ENCODE results near the gene TPX2. TPM values are rescaled to one million over a fixed set of nuclear protein-coding genes. Genes with fewer than 3 reads are reported as not detected.

Gene TPX2
- total RNA-seq, 4 donors from 2014 or later = 4.4 to 26.4 (median 9.3) TPM

DNA sequence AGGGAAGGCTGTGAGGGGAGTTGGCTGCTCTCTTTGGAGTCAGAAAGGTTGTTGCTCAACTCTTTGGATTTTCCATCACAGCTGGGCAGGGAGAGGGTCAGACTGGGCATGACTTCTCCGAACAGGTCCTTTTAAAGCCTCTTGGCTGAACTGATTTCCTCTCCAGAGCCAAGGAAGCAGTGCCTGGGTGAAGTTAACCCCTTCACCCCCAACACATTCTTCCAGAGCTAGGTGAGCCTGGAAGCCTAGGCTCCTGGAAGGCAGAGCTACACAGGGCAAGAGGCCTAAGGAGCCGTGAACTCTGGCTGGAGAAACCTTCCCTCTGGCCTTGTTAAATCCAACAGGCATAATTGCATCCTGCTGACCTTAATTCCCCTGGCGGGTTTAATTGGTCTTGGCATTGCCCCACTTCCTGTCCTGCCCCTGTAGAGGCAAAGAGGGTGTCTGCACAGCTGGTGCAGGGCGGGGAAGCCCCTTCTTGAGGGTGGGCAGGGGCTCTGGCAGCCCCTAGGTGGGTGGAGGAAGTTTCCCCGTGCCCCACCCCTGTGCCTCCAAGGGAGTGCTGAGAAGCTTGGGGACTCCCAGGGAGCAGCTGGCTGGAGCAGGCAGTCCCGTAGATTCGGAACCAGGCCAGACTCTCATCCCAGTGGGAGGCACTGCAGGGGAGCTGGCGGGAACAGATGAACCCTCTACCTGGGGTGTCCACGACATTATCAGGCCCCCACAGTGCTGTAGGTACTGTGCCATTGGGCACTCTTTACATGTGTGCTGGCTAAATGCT, 76.5 kb downstream of the TPX2 start:
- no peak for TF ChIP-seq POLR2A (IDR thresholded peaks at IDR 0.05)
- TF ChIP-seq, protein P1, sequence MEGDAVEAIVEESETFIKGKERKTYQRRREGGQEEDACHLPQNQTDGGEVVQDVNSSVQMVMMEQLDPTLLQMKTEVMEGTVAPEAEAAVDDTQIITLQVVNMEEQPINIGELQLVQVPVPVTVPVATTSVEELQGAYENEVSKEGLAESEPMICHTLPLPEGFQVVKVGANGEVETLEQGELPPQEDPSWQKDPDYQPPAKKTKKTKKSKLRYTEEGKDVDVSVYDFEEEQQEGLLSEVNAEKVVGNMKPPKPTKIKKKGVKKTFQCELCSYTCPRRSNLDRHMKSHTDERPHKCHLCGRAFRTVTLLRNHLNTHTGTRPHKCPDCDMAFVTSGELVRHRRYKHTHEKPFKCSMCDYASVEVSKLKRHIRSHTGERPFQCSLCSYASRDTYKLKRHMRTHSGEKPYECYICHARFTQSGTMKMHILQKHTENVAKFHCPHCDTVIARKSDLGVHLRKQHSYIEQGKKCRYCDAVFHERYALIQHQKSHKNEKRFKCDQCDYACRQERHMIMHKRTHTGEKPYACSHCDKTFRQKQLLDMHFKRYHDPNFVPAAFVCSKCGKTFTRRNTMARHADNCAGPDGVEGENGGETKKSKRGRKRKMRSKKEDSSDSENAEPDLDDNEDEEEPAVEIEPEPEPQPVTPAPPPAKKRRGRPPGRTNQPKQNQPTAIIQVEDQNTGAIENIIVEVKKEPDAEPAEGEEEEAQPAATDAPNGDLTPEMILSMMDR (IDR thresholded peaks at IDR 0.05) = no peak
- no peaks in the 10 kb centered on the region for H3K36me3 ChIP-seq
- no peak overlapping the region for H3K27ac ChIP-seq
- H3K4me1 ChIP-seq = no peaks in the 10 kb centered on the region
- H3K27me3 ChIP-seq = no peaks in the 10 kb centered on the region
- no peak overlapping the region for H3K4me3 ChIP-seq
- no peak for DNase-seq
- H3K9me3 ChIP-seq = no peaks in the 10 kb centered on the region

DNA sequence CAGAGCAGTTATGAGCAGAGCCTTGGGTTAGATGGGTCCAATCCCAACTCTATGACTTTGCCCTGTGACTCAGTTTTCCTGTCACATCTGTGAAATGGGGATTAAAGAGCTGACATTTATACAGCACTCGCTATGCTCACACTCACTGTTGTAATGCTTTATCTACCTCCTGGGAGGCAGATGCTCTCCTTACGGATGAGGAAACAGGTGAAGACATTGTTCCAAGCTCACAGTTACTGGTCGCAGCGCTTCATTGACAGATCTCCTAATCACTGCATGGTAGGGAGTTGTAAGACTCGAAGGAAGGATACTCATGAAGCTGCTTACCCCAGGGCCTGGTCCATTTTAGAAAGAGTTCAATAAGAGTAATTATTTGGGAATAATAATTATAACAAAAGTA, 77.1 kb downstream of the TPX2 start:
- H3K36me3 ChIP-seq = no peaks in the 10 kb centered on the region
- no peak for DNase-seq
- no peaks in the 10 kb centered on the region for H3K27me3 ChIP-seq
- no peaks in the 10 kb centered on the region for H3K4me1 ChIP-seq
- no peaks in the 10 kb centered on the region for H3K9me3 ChIP-seq
- TF ChIP-seq, protein P1 (IDR thresholded peaks at IDR 0.05) = no peak
- TF ChIP-seq POLR2A (IDR thresholded peaks at IDR 0.05) = no peak
- H3K4me3 ChIP-seq = no peak overlapping the region
- H3K27ac ChIP-seq = no peak overlapping the region

DNA sequence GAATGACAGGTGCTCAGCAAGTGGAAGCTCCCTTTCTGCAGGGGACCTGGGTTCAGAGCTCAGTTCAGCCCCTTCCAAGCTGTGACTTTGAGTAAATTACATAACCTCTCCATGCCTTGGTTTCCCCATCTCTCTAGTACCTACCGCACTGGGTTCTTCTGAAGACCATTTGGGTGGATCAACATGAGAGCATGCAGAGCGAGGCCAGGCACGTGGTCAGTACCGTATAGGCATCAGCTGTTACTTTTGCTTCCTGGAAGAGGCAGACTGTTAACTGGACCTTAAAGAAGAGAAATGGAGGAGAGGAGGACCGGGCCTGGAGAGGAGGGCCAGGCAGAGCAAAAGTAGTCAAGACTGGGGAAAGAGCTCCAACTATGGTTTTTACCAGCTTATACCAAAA, 78.4 kb downstream of the TPX2 start:
- H3K36me3 ChIP-seq = no peaks in the 10 kb centered on the region
- H3K4me1 ChIP-seq = peaks cover 0 to 3% (median under 1%) of the 10 kb centered on the region in 4 donors
- no peak for DNase-seq
- H3K4me3 ChIP-seq = no peak overlapping the region
- no peak overlapping the region for H3K27ac ChIP-seq
- no peaks in the 10 kb centered on the region for H3K9me3 ChIP-seq
- TF ChIP-seq POLR2A (IDR thresholded peaks at IDR 0.05) = no peak
- TF ChIP-seq, protein P1 (IDR thresholded peaks at IDR 0.05) = no peak
- no peaks in the 10 kb centered on the region for H3K27me3 ChIP-seq

DNA sequence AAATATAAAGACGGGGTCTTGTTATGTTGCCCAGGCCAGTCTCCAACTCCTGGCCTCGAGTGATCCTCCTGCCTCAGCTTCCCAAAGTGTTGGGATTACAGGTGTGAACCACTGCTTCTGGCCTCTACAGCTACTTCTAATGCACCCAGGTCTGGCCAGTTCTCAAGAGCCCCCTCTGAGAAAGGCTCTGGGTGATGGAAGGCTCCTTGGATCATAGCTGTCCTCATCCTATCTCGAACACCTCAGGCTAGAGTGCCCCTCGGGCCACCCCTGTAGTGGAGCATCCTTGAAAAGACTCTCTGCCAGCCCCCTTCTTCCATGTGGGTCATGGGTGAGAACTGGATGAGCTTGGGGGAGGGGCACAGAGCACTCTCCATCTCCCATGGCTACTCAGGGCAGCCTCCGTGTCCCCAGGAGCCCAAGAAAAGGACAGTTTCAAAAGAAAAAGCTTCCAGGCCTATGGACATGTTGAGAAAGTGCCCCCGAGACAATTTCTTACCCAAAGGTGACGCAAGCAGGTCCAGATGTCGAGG, 79.4 kb downstream of the TPX2 start:
- Histone ChIP-seq H3K4me1 (peaks cover 0 to 10% (median 3%) of the 10 kb centered on the region in 4 donors), H3K9me3 (no peaks in the 10 kb centered on the region), H3K4me3 (no peak overlapping the region), H3K27ac (no peak overlapping the region), H3K27me3 (no peaks in the 10 kb centered on the region), H3K36me3 (no peaks in the 10 kb centered on the region)
- DNase-seq = no peak
- no peak for TF ChIP-seq POLR2A (IDR thresholded peaks at IDR 0.05)
- TF ChIP-seq, protein P1 (IDR thresholded peaks at IDR 0.05) = no peak

DNA sequence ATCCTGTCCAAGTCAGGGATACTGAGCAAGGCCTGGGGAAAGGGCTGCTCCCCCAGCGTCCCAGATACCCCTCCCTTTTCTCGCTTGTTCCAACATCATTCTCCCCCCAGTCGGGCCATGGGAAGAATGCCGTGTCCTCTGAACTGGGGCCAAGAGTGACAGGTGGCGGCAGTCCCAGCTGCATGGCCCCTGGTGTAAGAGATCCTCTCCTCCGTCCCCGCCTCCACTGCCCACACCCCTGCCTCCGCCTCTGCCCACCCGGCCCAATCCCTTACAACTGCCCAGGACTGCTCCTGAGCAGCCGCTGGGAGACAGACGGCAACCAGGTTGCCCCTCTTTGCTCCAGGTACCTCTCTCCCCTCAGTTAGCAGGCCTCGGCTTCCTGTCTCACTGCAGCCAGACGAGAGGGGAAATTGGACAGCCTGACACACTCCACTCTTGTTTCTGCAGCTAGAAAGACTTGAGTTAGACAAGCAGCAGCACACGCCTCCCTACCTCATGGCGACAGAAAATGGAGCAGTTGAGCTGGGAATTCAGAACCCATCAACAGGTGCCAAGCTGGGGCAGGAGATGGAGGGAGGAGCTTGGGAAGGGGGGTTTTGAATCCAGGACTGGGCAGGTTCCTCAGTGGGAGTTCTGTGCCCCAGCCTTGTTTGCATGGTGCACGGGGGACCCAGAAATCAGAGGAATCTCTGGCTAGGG, 80.1 kb downstream of the TPX2 start, which contains the start of gene MYLK2:
TSS of gene MYLK2 (plus strand) at position 274 of the 702 bp plus-strand sequence. CDS start at position 499, 225 bp downstream.
- no peaks in the 10 kb centered on the region for H3K27me3 ChIP-seq
- TF ChIP-seq, protein P1 (IDR thresholded peaks at IDR 0.05) = no peak
- TF ChIP-seq POLR2A (IDR thresholded peaks at IDR 0.05) = no peak
- H3K36me3 ChIP-seq = no peaks in the 10 kb centered on the region
- peaks cover 0 to 10% (median 3%) of the 10 kb centered on the region in 4 donors for H3K4me1 ChIP-seq
- no peaks in the 10 kb centered on the region for H3K9me3 ChIP-seq
- DNase-seq = no peak
- no peak within 1 kb of the TSS for H3K4me3 ChIP-seq
- H3K27ac ChIP-seq = no peak within 1 kb of the TSS

Measured in Peyer's patch (tissue), 4 donors.